Measurements from ENCODE around the gene MLLT3. TPM values are rescaled to one million over a fixed set of nuclear protein-coding genes. Genes with fewer than 3 reads are reported as not detected.

Gene MLLT3
- total RNA-seq, 1 donor from 2014 or later = 35.1 TPM

DNA sequence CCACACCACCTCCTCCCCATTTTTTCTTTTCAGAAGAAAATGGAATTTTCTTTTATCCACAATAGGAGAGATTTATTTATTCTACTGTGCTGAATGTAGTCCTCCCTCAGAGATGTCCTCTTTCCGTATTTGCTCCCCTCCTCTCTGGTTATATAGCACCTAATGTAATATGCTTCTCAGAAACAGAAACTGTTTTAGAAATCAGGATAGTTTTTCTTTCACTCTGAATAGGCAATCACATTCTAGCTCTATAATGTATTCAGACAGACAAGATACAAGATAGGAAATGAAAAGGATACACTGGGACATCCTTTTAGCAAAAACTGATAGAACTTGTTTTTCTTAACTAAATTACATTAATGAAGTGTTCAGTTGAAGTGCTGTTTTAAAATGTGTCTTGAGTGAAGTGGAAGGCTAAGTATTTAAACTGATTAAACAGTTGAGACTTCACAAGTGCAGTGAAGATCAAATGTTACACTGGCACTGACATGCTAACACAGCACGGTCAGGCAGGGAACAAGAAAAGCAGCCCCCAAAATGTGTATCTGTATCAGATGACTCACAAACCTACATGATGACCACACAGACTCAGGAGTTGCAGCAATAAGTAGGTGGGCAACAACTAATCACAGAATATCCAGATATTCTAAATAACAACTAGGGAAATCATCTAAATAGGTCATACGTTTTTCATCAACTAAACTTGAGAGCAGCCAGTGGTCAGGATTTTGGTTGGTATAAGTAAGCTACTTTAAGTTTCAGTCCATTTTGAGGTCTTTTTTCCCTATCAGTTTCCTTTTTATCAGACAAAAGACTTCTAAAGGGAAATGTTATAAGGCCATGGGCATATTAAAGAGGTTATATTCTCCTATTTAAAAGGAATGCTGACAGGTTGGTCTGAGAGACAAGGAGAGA, 260.4 kb downstream of the MLLT3 start:
- TF ChIP-seq EZH2 (IDR thresholded peaks at IDR 0.05; ENCODE audit: insufficient read depth, low read length) = no peak
- TF ChIP-seq, protein P1, sequence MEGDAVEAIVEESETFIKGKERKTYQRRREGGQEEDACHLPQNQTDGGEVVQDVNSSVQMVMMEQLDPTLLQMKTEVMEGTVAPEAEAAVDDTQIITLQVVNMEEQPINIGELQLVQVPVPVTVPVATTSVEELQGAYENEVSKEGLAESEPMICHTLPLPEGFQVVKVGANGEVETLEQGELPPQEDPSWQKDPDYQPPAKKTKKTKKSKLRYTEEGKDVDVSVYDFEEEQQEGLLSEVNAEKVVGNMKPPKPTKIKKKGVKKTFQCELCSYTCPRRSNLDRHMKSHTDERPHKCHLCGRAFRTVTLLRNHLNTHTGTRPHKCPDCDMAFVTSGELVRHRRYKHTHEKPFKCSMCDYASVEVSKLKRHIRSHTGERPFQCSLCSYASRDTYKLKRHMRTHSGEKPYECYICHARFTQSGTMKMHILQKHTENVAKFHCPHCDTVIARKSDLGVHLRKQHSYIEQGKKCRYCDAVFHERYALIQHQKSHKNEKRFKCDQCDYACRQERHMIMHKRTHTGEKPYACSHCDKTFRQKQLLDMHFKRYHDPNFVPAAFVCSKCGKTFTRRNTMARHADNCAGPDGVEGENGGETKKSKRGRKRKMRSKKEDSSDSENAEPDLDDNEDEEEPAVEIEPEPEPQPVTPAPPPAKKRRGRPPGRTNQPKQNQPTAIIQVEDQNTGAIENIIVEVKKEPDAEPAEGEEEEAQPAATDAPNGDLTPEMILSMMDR (IDR thresholded peaks at IDR 0.05; ENCODE audit: insufficient read depth, low read depth, low read length) = no peak
- no peaks in the 10 kb centered on the region for H3K36me3 ChIP-seq (ENCODE audit: insufficient read depth, low read length)
- Mint-ChIP-seq H3K9me3 (ENCODE audit: unreplicated experiment) (no peaks in the 10 kb centered on the region), H3K27ac (ENCODE audit: unreplicated experiment) (no peak overlapping the region), H3K27me3 (ENCODE audit: low read depth, unreplicated experiment) (no peaks in the 10 kb centered on the region), H3K36me3 (ENCODE audit: low read depth, unreplicated experiment) (peaks cover 1% of the 10 kb centered on the region), H3K4me3 (ENCODE audit: unreplicated experiment) (no peak overlapping the region), H3K4me1 (ENCODE audit: low read depth, unreplicated experiment) (peaks cover 10% of the 10 kb centered on the region)
- FAIRE-seq (no peak), DNase-seq (ENCODE audit: low read depth) (no peak)
- H3K27ac ChIP-seq (ENCODE audit: low read depth, low read length) = no peak overlapping the region
- no peak overlapping the region for H3K9ac ChIP-seq (ENCODE audit: low read length)
- H3K4me2 ChIP-seq (ENCODE audit: low read length) = no peak overlapping the region
- no peak overlapping the region for H2AFZ ChIP-seq (ENCODE audit: low read depth, low read length)
- peaks cover 1% of the 10 kb centered on the region for H3K4me1 ChIP-seq (ENCODE audit: insufficient read depth, low read length)
- no peaks in the 10 kb centered on the region for H3K27me3 ChIP-seq (ENCODE audit: insufficient read depth, low read length)
- H4K20me1 ChIP-seq (ENCODE audit: insufficient read depth, low read length) = no peaks in the 10 kb centered on the region
- H3K9me3 ChIP-seq (ENCODE audit: insufficient read depth, low read depth, low read length) = no peaks in the 10 kb centered on the region
- H3K79me2 ChIP-seq (ENCODE audit: insufficient read depth, low read length) = no peaks in the 10 kb centered on the region
- no peak overlapping the region for H3K4me3 ChIP-seq (ENCODE audit: insufficient read depth, low read depth, low read length)

DNA sequence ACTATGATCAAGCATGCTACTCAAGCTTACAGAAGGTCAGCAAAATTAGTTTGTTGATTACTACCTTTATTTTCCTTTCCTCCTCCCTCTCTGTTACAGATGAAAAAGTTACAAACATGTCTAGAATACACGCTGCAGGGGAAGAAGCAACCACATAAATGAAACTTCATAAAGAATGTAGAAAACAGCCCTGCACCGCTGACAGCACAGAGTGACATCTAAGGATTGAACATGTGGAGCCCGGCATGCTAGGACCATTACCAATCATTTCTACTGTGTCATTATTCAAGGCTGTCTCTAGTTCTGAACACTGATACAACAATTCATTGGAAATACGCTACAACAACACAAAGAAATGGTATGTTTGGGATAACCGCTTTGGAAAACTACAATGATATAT, 261.1 kb downstream of the MLLT3 start:
- peaks cover 17% of the 10 kb centered on the region for H3K4me1 Mint-ChIP-seq (ENCODE audit: low read depth, unreplicated experiment)
- H3K4me1 ChIP-seq (ENCODE audit: insufficient read depth, low read length) = peaks cover 8% of the 10 kb centered on the region
- no peak overlapping the region for H3K27ac ChIP-seq (ENCODE audit: low read depth, low read length)
- no peaks in the 10 kb centered on the region for H3K9me3 ChIP-seq (ENCODE audit: insufficient read depth, low read depth, low read length)
- no peak overlapping the region for H3K27ac Mint-ChIP-seq (ENCODE audit: unreplicated experiment)
- no peaks in the 10 kb centered on the region for H4K20me1 ChIP-seq (ENCODE audit: insufficient read depth, low read length)
- H3K27me3 Mint-ChIP-seq (ENCODE audit: low read depth, unreplicated experiment) = no peaks in the 10 kb centered on the region
- DNase-seq (ENCODE audit: low read depth) (no peak), FAIRE-seq (no peak)
- H3K36me3 ChIP-seq (ENCODE audit: insufficient read depth, low read length) = no peaks in the 10 kb centered on the region
- no peaks in the 10 kb centered on the region for H3K9me3 Mint-ChIP-seq (ENCODE audit: unreplicated experiment)
- H3K36me3 Mint-ChIP-seq (ENCODE audit: low read depth, unreplicated experiment) = peaks cover 1% of the 10 kb centered on the region
- H3K4me3 ChIP-seq (ENCODE audit: insufficient read depth, low read depth, low read length) = no peak overlapping the region
- TF ChIP-seq EZH2 (IDR thresholded peaks at IDR 0.05; ENCODE audit: insufficient read depth, low read length) = no peak
- TF ChIP-seq, protein P1 (IDR thresholded peaks at IDR 0.05; ENCODE audit: insufficient read depth, low read depth, low read length) = no peak
- H3K79me2 ChIP-seq (ENCODE audit: insufficient read depth, low read length) = no peaks in the 10 kb centered on the region
- no peak overlapping the region for H3K9ac ChIP-seq (ENCODE audit: low read length)
- H2AFZ ChIP-seq (ENCODE audit: low read depth, low read length) = no peak overlapping the region
- no peak overlapping the region for H3K4me2 ChIP-seq (ENCODE audit: low read length)
- no peak overlapping the region for H3K4me3 Mint-ChIP-seq (ENCODE audit: unreplicated experiment)
- H3K27me3 ChIP-seq (ENCODE audit: insufficient read depth, low read length) = no peaks in the 10 kb centered on the region

DNA sequence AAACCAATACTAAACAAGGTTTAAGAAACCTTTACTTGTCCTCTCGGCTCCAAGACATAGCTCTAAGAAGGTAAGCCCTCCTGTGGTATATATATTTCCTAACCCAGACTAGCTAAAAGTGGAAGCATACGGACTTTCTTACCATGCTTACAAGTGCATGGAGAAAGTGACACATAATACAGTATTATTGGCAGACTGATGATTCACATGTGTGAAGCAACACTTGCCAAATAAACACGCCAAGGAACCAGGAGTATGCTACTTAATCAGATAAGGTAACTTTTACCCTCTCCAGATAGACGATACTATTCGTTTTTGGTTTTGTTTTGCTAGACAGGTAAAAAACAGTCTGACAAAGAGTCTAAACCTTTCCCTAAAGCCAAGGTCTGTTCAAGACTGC, 264.1 kb downstream of the MLLT3 start:
- H3K4me3 ChIP-seq (ENCODE audit: insufficient read depth, low read depth, low read length) = no peak overlapping the region
- no peak overlapping the region for H2AFZ ChIP-seq (ENCODE audit: low read depth, low read length)
- peak; percentile 34 for DNase-seq (ENCODE audit: low read depth)
- no peaks in the 10 kb centered on the region for H3K27me3 Mint-ChIP-seq (ENCODE audit: low read depth, unreplicated experiment)
- no peak overlapping the region for H3K27ac Mint-ChIP-seq (ENCODE audit: unreplicated experiment)
- H3K79me2 ChIP-seq (ENCODE audit: insufficient read depth, low read length) = no peaks in the 10 kb centered on the region
- no peaks in the 10 kb centered on the region for H3K9me3 Mint-ChIP-seq (ENCODE audit: unreplicated experiment)
- H3K27ac ChIP-seq (ENCODE audit: low read depth, low read length) = no peak overlapping the region
- no peaks in the 10 kb centered on the region for H3K9me3 ChIP-seq (ENCODE audit: insufficient read depth, low read depth, low read length)
- H3K4me2 ChIP-seq (ENCODE audit: low read length) = no peak overlapping the region
- peaks cover 1% of the 10 kb centered on the region for H3K36me3 Mint-ChIP-seq (ENCODE audit: low read depth, unreplicated experiment)
- no peak overlapping the region for H3K9ac ChIP-seq (ENCODE audit: low read length)
- no peak for FAIRE-seq
- H3K4me1 ChIP-seq (ENCODE audit: insufficient read depth, low read length) = peaks cover 30% of the 10 kb centered on the region
- H3K4me3 Mint-ChIP-seq (ENCODE audit: unreplicated experiment) = no peak overlapping the region
- no peaks in the 10 kb centered on the region for H3K36me3 ChIP-seq (ENCODE audit: insufficient read depth, low read length)
- TF ChIP-seq, protein P1 (IDR thresholded peaks at IDR 0.05; ENCODE audit: insufficient read depth, low read depth, low read length) = no peak
- TF ChIP-seq EZH2 (IDR thresholded peaks at IDR 0.05; ENCODE audit: insufficient read depth, low read length) = no peak
- no peaks in the 10 kb centered on the region for H3K27me3 ChIP-seq (ENCODE audit: insufficient read depth, low read length)
- peaks cover 37% of the 10 kb centered on the region for H3K4me1 Mint-ChIP-seq (ENCODE audit: low read depth, unreplicated experiment)
- H4K20me1 ChIP-seq (ENCODE audit: insufficient read depth, low read length) = no peaks in the 10 kb centered on the region
